ENCODE results near the gene LRP1-AS. TPM values are rescaled to one million over a fixed set of nuclear protein-coding genes. Genes with fewer than 3 reads are reported as not detected.
A peak's percentile ranks its signal among the peaks of the same experiment; 100 is the strongest.

LRP1-AS gene
- total RNA-seq, 1 experiment from 2014 or later: not detected

DNA sequence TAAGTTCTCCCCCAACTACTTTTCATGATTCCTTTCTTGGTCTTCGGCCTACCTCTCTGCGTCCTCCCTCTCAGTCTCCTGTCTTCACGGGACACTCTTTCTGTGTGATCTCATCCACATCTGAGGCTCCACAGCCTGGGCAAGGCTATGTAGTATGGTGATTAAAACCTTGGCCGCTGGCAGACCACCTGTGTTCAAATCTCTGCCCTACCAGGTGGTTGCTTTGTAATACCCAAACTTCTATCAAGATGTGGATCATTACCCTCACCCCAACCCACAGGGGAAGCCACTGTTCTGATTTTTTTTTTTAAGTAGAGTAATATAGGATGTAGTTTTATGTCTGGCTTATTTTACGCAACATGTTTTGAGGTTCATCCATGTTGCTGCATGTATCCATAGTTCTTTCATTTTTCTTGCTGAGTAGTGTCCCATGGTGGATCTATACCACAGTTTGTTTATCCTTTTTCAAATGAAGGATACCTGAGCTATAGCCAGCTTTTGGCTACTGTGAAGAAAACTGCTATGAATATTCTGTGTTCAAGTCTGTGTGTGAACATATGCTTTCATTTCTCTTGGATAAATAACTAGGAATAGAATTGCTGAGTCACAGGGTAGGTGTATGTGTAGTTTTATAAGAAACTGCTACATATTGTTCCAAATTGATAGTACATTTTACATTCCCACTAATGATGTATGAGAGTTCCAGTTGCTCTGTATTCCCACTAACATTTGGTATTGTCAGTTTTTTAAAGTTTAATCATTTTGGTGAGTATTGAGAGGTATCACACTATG is 27.9 kb downstream of the LRP1-AS start:
- no peak for DNase-seq (ENCODE audit: low read depth)

DNA sequence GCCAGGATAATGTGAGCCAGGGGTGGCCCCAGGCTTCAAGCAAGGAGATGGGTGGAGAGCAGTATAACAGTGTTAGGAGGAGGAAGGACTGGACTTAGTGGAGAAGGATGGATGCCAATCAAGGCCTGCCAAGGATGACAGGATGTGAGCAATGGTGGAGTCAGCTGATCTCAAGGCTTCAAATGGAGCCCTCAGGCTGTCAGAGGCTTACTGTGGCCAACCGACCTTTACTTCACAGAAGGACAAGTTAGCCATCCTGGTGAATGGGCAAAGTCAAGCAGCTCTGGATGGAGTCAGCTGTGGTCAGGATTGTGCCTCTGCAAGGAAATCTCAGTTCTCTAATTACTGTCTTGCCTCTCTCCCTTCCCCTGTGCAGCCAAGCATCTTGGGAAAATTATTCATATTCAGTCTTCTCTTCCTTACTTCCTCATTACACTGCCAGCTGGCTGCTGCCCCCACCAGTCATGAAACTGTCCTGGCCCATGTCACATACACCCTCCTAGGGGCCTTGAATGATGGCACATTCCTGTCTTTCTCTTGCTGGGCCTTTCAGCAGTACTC is 28.6 kb downstream of the LRP1-AS start:
- DNase-seq (ENCODE audit: low read depth): peak; percentile 93

DNA sequence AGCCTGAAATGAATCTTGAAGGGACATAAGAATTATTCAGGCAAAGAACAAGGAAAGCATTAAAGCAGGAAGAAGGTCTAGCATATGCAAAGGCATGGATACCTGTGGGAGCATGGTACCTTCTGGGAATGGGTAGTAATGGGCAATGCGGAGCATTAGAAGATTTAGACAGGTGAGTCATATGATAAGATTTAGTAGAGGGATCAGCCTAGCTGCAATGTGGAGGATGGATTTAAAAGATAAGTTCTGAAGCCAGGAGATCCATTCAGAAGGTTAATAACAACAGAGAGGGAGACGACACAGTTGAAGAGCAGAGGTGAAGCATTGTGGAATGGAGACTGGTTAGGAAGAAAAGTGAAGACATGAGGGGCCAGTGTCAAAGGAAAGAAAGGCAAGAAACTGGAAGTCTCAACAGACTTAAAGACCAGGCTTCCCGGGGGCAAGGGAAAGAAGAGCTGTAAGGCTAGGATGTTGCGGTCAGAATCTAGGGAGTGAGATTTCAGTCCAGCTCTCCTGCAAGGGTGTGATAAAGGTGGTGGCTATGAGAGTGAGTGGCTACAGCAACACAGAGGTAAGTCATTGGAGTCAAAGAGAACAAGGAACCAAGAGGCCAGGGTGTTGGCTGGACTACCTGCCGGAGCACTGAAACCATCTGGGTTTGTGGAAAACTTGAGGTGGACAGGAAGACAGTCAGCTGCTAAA is 30.7 kb downstream of the LRP1-AS start:
- no peak for DNase-seq (ENCODE audit: low read depth)

DNA sequence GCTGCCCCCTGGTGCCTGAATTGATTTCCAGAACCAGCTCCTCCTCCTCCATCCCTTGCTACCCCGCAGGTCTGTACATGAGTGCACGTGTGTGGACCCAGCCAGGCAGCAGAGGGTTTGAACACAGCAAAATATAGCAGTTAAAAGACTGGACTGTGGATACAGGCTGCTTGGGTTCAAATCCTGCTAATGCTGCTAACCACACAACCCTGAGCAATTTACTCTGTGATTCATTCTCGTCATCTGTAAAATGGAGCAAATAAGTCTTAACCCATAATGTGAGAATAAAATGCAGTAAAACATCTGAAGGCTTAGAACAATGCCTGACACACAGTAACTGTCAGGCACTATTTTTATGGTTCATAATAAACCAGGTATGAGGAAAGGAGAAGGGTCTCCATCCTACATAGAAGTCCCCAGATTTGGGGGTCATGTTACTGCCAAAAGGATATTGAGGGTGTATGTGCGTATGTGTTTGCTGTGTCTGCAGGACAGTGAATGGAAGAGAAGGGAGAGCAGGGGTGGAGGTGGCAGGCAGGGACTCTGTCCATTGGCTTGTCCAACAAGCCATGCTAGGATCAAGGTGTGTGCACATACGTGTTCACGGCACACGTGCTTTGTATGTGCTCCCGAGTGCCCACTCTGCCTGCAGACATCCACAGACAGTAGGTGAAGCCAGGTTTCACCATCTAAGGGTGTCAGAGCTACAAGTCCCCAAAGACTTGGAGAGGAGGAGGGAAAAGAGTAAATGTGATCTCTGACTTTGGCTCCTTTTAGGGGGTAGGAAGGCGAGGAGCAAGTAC is 34.7 kb downstream of the LRP1-AS start:
- no peak for DNase-seq (ENCODE audit: low read depth)

DNA sequence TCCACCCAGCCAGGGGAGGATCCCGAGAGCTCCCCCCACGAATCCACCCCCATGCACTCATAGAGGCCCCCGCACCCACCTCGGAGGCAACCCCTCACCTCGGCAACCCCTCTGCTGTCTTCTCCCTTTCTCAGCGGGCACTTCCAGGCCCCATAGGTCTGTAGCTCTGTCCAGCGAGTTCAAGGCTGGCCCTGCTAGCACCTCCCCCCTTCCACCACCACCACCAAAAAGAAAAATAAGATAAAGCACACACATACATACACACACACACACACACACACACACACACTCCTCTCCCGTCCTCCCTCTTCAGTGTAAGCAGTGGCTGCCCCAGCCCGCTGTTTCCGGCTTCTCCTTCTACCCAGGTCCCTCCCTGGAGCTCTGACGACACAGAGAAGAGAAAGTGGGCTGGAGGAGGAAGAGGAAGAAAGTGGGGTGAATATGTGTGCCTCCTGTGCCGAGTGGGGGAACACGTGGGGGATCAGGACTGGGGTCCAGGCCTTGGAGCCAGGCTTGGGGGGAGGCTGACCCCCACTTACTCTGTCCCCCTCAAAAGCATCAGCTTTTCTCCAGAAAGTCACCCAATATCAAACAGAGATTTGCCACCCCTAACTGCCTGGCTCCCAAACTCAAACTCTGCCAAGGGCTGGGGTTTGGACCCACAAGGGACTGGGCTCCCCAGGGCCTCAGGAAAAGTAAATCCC is 36.2 kb downstream of the LRP1-AS start, which contains the start of gene STAT6:
TSS of gene STAT6 (minus strand) at position 332 of the 704 bp plus-strand sequence. CDS start 3,084 bp downstream, outside the sequence.
- DNase-seq (ENCODE audit: low read depth): peak; percentile 82

DNA sequence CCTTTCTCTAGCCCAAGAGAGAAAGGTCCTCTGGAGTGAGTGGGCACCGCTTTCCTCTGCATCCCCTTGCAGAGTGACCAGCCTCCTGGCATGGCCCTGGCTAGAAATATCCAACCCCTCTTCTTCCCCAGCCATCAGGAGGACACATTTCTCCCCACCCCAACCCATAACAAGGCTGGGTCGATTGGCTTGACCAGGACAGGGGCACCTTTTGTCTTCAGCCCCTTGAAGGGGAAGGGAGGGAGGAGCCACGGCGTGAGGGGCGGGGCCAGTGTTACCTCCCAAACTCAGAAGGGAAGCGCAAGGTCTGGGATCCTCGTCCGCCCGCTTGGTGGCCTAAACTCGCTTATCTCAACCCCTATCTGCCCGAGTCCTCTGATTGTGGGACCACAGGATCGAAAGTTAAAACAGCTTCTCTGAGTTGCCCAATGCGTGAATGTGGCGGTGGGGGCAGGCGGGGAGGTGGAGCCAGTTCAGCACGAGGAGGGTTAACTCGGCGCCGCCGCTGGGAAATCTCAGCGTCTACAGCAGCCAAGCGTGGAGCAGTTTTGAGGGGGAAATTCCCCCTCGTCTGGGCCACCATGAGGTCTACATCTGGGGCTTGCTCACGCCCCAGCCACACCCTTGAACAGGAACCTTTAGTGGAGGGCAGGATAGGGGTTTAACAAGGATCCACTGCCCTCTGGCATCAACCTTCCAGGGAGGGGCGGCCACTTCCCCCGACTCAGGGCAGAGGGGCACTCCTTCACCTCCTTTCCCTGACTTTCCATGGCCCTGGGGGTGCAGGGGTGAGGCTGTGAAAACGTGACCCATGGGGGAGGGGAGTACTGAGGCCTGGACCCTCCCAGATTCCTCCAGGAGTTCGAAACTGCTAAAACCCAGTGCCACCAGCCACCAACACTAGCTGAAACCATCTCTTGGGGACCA is 37.1 kb downstream of the LRP1-AS start:
- peak; percentile 75 for DNase-seq (ENCODE audit: low read depth)

DNA sequence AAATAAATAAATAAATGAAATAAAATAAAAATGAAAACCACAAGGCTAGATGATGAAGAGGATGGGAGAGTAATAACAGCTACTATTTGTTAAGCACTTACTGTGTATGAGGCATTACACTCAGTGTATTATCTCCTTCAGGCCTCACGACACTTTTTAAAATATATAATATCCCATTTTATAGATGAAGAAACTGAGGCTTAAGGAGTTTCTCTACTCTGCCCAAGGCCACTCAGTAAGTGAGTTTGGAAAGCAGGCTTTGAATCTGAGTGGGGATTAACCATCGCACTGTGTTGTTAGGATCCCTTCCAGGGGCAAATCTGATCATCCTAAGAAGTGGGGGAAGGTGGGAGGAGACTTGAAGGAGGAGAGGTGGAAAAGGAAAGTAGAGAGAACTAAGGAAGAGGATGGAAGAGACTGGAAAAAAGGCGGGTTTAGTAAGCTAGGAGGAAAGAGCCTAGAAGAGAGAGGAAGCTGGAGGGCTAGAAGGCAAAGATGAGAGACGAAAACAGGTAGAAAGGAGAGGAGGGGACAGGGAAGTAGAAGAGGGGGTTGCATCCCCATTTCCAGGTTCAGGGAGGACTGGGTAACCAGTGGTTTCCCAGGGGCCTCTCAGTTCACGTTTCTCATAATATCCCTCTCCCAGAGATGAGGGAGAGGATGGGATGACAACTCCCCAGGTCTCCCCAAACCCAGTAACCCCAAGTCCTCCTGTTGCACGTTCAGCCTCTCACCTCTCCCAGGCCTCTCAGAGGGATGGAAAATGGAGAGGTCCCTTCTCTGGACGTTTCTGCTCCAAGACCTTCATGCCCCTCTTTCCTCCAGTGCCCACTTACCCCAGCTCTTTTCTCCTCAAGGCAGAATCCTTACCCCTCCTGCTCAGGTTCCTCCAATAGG is 38.0 kb downstream of the LRP1-AS start:
- no peak for DNase-seq (ENCODE audit: low read depth)

DNA sequence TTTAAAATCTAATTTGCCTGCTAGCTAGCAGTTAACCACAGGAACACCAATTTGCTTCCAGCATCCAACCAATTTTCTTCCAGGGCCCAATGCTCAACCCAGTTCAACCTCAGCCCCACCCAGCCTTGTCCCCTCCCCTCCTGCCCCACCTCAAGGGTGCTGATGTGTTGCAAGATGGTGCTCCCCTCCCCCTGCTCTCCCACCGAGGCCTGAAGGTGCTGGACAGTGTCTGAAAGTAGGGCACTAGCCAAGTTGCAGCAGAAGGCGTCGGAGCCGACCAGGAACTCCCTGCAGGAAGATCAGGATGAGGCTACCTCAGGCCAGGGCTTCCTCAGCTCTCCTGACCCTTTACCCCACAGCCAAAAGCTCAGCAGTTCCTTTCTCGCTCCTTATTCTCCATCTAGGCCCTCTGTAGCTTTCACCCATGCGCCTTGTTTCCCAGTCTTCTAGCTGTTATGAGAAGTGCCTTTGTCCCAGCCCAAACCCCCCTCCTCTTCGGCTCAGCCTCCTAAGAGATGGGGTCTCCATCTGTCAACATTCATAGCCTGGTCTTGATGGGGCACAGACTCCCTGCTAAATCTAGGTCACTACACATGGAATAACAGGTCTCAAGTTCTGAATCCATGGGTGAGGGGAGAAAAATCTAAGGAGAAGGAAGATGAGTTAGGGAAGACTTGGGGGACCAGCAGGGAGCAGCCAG is 39.8 kb downstream of the LRP1-AS start:
- DNase-seq (ENCODE audit: low read depth): no peak

DNA sequence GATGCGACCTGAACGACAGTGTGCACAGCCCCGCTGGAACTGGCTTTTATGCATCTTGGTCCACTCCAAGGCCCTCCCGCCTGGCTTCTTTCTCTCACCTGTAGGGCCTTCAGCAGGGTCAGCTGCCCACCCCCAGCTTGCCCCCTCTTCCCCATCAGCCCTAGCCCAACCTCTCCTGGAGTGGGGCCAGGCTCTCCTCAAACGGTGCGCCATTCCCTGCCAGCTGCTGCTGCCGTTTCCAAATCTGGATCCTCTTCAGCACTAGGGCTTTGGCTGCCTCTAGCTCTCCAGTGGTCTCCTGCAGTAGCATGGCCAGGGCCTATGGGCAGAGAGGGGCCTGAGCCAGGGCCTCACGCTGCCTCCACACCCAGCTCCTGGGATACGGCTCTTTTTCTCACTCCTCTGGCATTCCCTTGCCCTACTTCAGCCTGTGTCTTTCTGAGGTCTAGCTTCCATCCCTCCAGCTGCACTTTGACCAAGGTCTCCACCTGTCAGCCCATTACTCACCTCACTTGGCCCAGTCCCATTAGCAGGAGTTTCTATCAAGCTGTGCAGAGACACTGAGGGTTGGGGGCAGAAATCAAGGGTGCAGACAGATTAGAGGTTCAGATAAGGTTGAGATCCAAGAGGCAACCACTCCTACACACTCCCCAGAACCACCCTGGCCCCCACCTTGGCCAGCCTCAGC is 41.3 kb downstream of the LRP1-AS start:
- DNase-seq (ENCODE audit: low read depth): no peak

DNA sequence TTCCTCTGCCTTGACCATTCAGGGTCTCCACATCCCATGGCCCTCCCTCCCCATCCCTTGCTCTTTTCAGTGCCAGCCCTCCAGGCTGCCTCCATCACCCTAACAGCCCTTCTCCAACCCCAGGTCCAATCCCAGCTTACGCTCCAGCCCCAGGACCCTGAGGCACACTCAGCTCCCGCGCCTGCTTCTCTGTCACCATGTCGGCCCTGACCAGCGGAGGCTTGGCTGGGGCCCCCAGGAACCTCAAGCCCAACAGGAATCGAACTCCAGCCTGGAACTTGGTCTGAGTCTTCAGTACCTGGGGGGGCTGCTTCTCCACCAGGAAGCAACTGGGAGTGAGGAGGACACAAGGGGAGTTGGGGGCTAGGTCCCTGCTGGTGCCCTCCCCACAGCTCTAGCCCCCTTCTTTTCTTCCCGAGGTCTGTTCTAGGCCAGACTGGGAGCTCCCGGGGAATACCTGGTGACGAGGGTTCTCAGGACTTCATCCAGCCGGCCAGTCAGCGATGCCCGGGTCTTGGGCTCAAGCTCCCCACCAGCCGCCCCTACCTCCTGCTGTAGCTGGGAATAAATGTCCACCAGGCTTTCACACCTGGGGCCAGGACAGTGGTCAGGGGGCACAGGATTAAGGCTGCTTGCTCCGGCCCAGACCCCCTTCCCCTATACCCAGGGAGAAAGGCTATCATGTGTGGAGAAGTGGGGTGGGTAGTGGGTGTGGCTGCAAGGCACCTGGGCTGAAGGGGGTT is 42.2 kb downstream of the LRP1-AS start:
- no peak for DNase-seq (ENCODE audit: low read depth)

DNA sequence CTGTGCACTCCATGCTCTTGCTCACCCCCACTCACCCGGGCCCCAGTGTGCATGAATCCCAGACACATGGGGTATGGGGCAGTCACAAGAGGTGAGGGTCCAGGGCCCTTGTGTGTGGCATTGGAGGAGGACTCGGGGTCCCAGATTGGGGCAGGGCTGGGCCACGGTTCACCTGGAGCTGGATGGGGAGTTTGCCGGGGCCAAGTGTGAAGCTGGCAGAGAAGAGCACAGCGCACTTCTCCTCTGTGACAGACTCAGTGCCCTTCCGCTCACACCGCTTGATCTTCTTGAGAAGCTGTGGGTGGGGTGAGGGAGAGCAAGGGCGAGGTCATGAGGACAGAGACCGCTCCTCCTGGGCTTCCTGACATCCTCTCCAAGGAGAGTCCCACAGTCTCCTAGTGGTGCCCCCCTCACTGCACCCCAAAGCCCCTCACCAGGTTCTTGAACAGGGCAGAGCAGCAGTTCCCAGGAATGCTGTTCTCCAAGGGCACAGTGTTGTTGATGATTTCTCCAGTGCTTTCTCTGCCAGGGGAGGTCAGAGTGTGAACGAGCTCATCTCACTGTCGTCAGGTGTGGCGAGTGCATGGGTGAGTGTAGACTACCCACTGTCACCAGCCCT is 43.0 kb downstream of the LRP1-AS start:
- no peak for DNase-seq (ENCODE audit: low read depth)

DNA sequence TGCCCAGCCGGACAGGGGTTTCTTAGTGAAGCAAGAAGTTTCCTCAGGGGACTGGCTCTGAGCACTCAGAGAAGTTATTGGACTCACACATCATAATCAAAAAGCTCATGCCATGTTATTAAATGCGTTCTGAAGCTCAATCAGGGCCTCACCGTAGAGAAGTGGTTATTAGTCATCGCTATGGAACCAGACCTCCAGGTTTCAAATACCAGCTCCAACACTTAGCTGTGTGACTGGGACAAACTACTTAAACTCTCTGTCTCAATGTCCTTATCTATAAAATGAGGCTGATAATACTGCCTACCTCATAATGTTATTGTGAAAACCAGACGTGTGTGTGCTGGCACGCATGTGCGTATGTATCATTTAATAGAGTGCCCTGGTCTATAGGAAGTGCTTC is 43.6 kb downstream of the LRP1-AS start:
- no peak for DNase-seq (ENCODE audit: low read depth)

DNA sequence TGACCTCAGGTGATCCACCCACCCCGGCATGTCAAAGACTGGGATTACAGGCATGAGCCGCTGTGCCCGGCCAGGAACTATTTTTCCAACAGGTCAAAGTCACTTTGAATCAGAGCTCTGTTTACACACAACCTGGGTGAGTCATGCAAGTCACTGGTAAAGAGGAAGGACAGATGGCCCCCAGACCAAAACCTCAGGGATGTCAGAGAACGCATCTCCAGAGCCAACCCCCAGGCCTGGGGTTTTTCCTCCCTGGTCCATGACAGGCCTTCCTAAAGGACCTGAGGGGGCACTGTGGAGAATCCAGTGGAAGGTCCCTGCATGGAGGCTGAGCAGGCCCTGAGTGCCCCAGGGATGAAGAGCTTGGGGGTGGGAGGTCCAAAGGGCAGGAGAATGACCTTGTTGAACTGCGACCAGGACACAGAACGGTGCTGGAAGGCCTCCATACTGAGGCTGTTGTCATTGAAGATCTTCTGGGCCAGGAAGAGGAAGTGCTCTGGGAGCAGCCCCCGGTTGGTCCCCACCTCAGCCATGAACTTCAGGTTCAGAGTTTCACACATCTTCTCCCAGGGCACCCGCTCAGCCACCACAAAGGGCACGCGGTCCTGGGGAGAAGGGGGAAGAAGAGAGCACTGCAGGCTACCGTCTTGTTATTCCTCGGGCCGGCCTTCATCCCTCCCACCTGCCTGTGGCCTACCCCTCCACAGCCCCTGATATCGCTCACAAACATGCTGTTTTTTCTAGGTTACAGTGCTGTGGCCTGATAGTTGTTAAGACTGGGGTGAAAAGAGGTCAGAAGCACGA is 45.3 kb downstream of the LRP1-AS start:
- DNase-seq (ENCODE audit: low read depth): no peak

DNA sequence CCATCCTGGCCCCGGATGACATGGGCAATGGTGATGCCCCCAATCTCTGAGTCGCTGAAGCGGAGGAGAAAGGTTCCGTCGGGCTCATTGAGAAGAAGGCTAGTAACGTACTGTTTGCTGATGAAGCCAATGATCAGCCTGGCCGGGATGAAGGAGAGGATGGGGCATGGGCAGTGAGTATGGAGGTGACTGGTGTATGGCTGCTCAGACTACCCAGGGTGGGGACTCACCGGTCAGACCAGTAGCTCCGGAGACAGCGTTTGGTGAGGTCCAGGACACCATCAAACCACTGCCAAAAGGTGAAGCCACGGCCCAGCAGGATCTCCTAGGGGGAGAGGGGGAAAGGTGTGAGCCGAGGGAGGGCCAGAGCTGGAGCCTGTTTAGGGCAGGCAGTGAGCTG is 47.7 kb downstream of the LRP1-AS start:
- no peak for DNase-seq (ENCODE audit: low read depth)

DNA sequence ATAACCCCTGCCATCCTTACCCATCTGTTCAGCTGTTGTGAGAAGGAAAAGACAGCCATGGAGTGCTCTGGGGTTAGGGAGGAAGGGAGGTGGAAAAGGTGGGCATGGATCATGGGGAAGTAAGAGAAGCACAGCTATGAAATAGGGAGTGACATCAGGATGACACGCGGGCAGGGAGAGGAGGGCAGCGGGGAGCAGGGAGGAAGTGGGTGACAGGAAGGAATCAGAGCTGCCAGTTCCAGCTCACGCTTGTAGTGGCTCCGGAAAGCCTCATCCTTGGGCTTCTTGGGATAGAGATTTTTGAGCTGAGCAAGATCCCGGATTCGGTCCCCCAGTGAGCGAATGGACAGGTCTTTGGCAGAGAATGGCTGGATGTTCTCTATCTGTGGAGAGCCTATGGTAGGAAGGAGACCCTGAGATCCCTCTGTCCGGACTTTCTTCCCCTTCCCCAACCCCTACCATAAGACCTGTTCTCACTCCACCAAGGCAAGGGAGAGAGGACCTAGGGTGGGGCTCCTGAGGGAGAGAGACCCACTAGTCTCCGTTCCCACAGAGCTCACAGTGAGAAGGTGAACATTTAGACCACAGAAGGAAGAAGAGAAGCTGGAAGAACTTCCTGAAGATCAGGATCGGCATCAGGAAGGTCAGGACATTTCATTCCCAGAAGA is 48.2 kb downstream of the LRP1-AS start:
- DNase-seq (ENCODE audit: low read depth): no peak
